HG02938 (cell line): ENCODE results near the gene CFAP107.
"Not testable (repeated sequence)": the region's sequence is repeated elsewhere in the genome, so short reads cannot be mapped to it uniquely, and the experiment has no call there.

ENCODE experiments used
- ATAC-seq: cut with Tn5 transposase; IDR thresholded peaks from one replicate; pipeline ENCODE4 v1.9.1; 2021; ENCODE audit warnings: mild to moderate bottlenecking, moderate library complexity; ENCODE audit not compliant: unreplicated experiment

CFAP107 gene

GRCh38 chr1:12776801-12777557 is 31.0 kb downstream of the CFAP107 start:
- ATAC-seq: no peak

- ATAC-seq: no peak
Measured at GRCh38 chr1:12778061-12778460, 32.1 kb downstream of the CFAP107 start.

GRCh38 chr1:12778907-12779306 is 32.9 kb downstream of the CFAP107 start:
- no peak for ATAC-seq

- not testable (repeated sequence) for ATAC-seq
Measured at GRCh38 chr1:12781488-12781887, 35.5 kb downstream of the CFAP107 start.

GRCh38 chr1:12783783-12784182 is 37.8 kb downstream of the CFAP107 start:
- not testable (repeated sequence) for ATAC-seq

- not testable (repeated sequence) for ATAC-seq
Measured at GRCh38 chr1:12784729-12785128, 38.7 kb downstream of the CFAP107 start.

GRCh38 chr1:12791097-12791496 is 45.1 kb downstream of the CFAP107 start, which contains the start of gene PRAMEF1:
Gene PRAMEF1 (plus strand): TSS chr1:12791397. CDS start chr1:12793228, 1,831 bp downstream.
- not testable (repeated sequence) for ATAC-seq

- no peak for ATAC-seq
Measured at GRCh38 chr1:12798911-12799310, 52.9 kb downstream of the CFAP107 start.

GRCh38 chr1:12799730-12800129 is 53.7 kb downstream of the CFAP107 start:
- no peak for ATAC-seq

- ATAC-seq: no peak
Measured at GRCh38 chr1:12809933-12810332, 63.9 kb downstream of the CFAP107 start.

- ATAC-seq: no peak
Measured at GRCh38 chr1:12810691-12811408, 64.8 kb downstream of the CFAP107 start.

- no peak for ATAC-seq
Measured at GRCh38 chr1:12811409-12811784, 65.4 kb downstream of the CFAP107 start.
